SK-N-SH (cell line): Measurements from ENCODE around the gene PLCB1. TPM values are rescaled to one million over a fixed set of nuclear protein-coding genes. Genes with fewer than 3 reads are reported as not detected.

Experiments used
- CTCF ChIA-PET: fragments of 300-600, 350-600 bp; formaldehyde crosslinking; extraction: SDS; loops from one replicate; lab custom pipeline; 2021; lab: Yijun Ruan, JAX
- POLR2A ChIA-PET: fragments of 350-600 bp; sonication (Branson Sonifier 250); formaldehyde crosslinking; extraction: SDS; loops from one replicate; lab custom pipeline; 2020; ENCODE audit warnings: antibody characterized with exemption, inconsistent platforms; lab: Yijun Ruan, JAX
- DNase-seq: peaks from one replicate; pipeline ENCODE4 v3.0.0; 2012
- H2AFZ ChIP-seq: fragments of 200-600 bp; sonication (generic); 2 replicates; pipeline ENCODE4 v1.8.1; 2016; ENCODE audit warnings: antibody characterized with exemption, mild to moderate bottlenecking, low read depth
- H3F3A ChIP-seq: fragments of 200-600 bp; sonication (generic); replicated peaks from 2 replicates; pipeline ENCODE3; 2016; ENCODE audit warnings: antibody characterized with exemption, mild to moderate bottlenecking; ENCODE audit not compliant: insufficient read depth
- H3K27ac ChIP-seq, 2 experiments: fragments of 200-500 bp in 1 of 2; fragments of 200-600 bp in 1 of 2; sonication (Bioruptor generic) in 1 of 2; sonication (generic), shearing (Covaris generic) in 1 of 2; 2 replicates each; pipeline versions ENCODE4 v1.5.1 to v1.6.1; 2014 to 2016; ENCODE audit warnings: low read depth in 2 of 2, inconsistent platforms in 1 of 2, low read length in 1 of 2, mild to moderate bottlenecking in 1 of 2, mixed read lengths in 1 of 2
- H3K27me3 ChIP-seq: fragments of 200-600 bp; sonication (generic), shearing (Covaris generic); 2 replicates; pipeline ENCODE4 v1.6.1; 2016; ENCODE audit warnings: mixed run types; ENCODE audit not compliant: insufficient read depth
- H3K36me3 ChIP-seq, 2 experiments: fragments of 200-500 bp in 1 of 2; fragments of 200-600 bp in 1 of 2; sonication (Bioruptor generic) in 1 of 2; sonication (generic) in 1 of 2; replicated peaks in 1 of 2; 2 replicates each; pipeline versions ENCODE3 to v1.5.1; 2014 to 2016; ENCODE audit warnings: low read length in 1 of 2, mild to moderate bottlenecking in 1 of 2; ENCODE audit not compliant: insufficient read depth in 2 of 2, control insufficient read depth in 1 of 2
- H3K4me1 ChIP-seq, 2 experiments: fragments of 200-500 bp in 1 of 2; fragments of 200-600 bp in 1 of 2; sonication (Bioruptor generic) in 1 of 2; sonication (generic), shearing (Covaris generic) in 1 of 2; 2 replicates each; pipeline versions ENCODE4 v1.5.1 to v1.6.1; 2014 to 2016; ENCODE audit warnings: low read depth in 1 of 2, low read length in 1 of 2, mixed run types in 1 of 2; ENCODE audit not compliant: insufficient read depth in 2 of 2, control insufficient read depth in 1 of 2
- H3K4me2 ChIP-seq: fragments of 200-600 bp; sonication (generic), shearing (Covaris generic); 2 replicates; pipeline ENCODE4 v1.6.1; 2017; ENCODE audit warnings: mixed run types
- H3K4me3 ChIP-seq, 2 experiments: fragments of 200-500 bp in 1 of 2; fragments of 200-600 bp in 1 of 2; sonication (Bioruptor generic) in 1 of 2; sonication (generic), shearing (Covaris generic) in 1 of 2; 2 replicates each; pipeline versions ENCODE4 v1.5.1 to v1.8.1; 2014 to 2016; ENCODE audit warnings: low read depth in 2 of 2, inconsistent platforms in 1 of 2, low read length in 1 of 2, mild to moderate bottlenecking in 1 of 2, mixed read lengths in 1 of 2, moderate library complexity in 1 of 2
- H3K79me2 ChIP-seq: fragments of 200-600 bp; sonication (generic); 2 replicates; pipeline ENCODE4 v1.8.1; 2017; ENCODE audit warnings: mild to moderate bottlenecking; ENCODE audit not compliant: insufficient read depth
- H3K9ac ChIP-seq: fragments of 200-600 bp; sonication (generic); 2 replicates; pipeline ENCODE4 v1.6.1; 2017; ENCODE audit warnings: mixed run types
- H3K9me2 ChIP-seq: fragments of 200-600 bp; sonication (generic); 2 replicates; pipeline ENCODE4 v1.6.1; 2017; ENCODE audit warnings: mixed run types
- H3K9me3 ChIP-seq: fragments of 200-600 bp; sonication (generic); 2 replicates; pipeline ENCODE4 v1.6.1; 2017; ENCODE audit warnings: mixed run types, mild to moderate bottlenecking, moderate library complexity
- H4K20me1 ChIP-seq: fragments of 200-600 bp; sonication (generic); 2 replicates; pipeline ENCODE4 v1.6.1; 2017; ENCODE audit warnings: mild to moderate bottlenecking, mixed run types; ENCODE audit not compliant: insufficient read depth
- CHD2 ChIP-seq: fragments of 150-350 bp; IDR thresholded peaks from 2 replicates; pipeline ENCODE4 v1.6.1; 2018; ENCODE audit warnings: low read length; ENCODE audit not compliant: partially characterized antibody
- ELF1 ChIP-seq: IDR thresholded peaks from 2 replicates; pipeline ENCODE4 v1.4.0; 2012
- EP300 ChIP-seq, 2 experiments: IDR thresholded peaks; 2 replicates each; pipeline versions ENCODE4 v1.4.0 to v1.6.1; 2012; ENCODE audit warnings: borderline replicate concordance in 1 of 2, low read depth in 1 of 2, low read length in 1 of 2
- EZH2phosphoT487 ChIP-seq: fragments of 200-600 bp; sonication (generic); IDR thresholded peaks from 2 replicates; pipeline ENCODE4 v1.6.1; 2017; ENCODE audit warnings: low read depth, mixed run types, mild to moderate bottlenecking, antibody characterized with exemption, moderate library complexity, borderline replicate concordance
- FOSL2 ChIP-seq: IDR thresholded peaks from 2 replicates; pipeline ENCODE4 v1.4.0; 2012; ENCODE audit warnings: low read depth, mild to moderate bottlenecking, moderate library complexity, borderline replicate concordance
- FOXM1 ChIP-seq: IDR thresholded peaks from 2 replicates; pipeline ENCODE4 v1.4.0; 2012; ENCODE audit warnings: low read depth, mild to moderate bottlenecking
- GABPA ChIP-seq: IDR thresholded peaks from 2 replicates; pipeline ENCODE4 v1.4.0; 2012; ENCODE audit warnings: low read depth, mild to moderate bottlenecking
- JUND ChIP-seq: IDR thresholded peaks from 2 replicates; pipeline ENCODE4 v1.4.0; 2012
- MEF2A ChIP-seq: IDR thresholded peaks from 2 replicates; pipeline ENCODE4 v1.4.0; 2012; ENCODE audit warnings: low read depth, borderline replicate concordance
- NRF1 ChIP-seq: IDR thresholded peaks from 2 replicates; pipeline ENCODE4 v1.6.1; 2012; ENCODE audit warnings: low read depth, mild to moderate bottlenecking, low read length
- POLR2AphosphoS5 ChIP-seq: IDR thresholded peaks from 2 replicates; pipeline ENCODE4 v1.6.1; 2012; ENCODE audit warnings: low read depth, low read length
- RAD21 ChIP-seq: IDR thresholded peaks from 2 replicates; pipeline ENCODE4 v1.6.1; 2012; ENCODE audit warnings: mild to moderate bottlenecking, low read length
- RCOR1 ChIP-seq: fragments of 150-350 bp; IDR thresholded peaks from 2 replicates; pipeline ENCODE4 v1.6.1; 2017; ENCODE audit warnings: antibody characterized with exemption, low read length
- RFX5 ChIP-seq: IDR thresholded peaks from 2 replicates; pipeline ENCODE4 v1.6.1; 2012; ENCODE audit warnings: mild to moderate bottlenecking, improper control_type of control experiment, low read length
- RXRA ChIP-seq: IDR thresholded peaks from 2 replicates; pipeline ENCODE4 v1.4.0; 2012; ENCODE audit warnings: low read depth, mild to moderate bottlenecking, borderline replicate concordance
- SIN3A ChIP-seq: IDR thresholded peaks from 2 replicates; pipeline ENCODE4 v1.6.1; 2012; ENCODE audit warnings: low read depth, mild to moderate bottlenecking, low read length, moderate library complexity, borderline replicate concordance
- TAF1 ChIP-seq: IDR thresholded peaks from 2 replicates; pipeline ENCODE4 v1.6.1; 2012; ENCODE audit warnings: low read depth, mild to moderate bottlenecking, low read length, moderate library complexity, borderline replicate concordance
- polyA plus RNA-seq, 3 experiments: library from polyadenylated mRNA; depleted of rRNA; stranded (reverse); fragments of >200 nt; gene quantifications; 2 replicates each; pipeline ENCODE4 v1.2.3, GENCODE V29; 2012
- TF ChIP-seq, protein P1 (sequence below): fragments of 150-350 bp; IDR thresholded peaks from 2 replicates; pipeline ENCODE4 v1.6.1; 2016; ENCODE audit warnings: mild to moderate bottlenecking, low read depth, low read length
- TF ChIP-seq, protein P2 (sequence below): fragments of 200-600 bp; sonication (generic); IDR thresholded peaks from 2 replicates; pipeline ENCODE4 v1.6.1; 2017; ENCODE audit warnings: antibody characterized with exemption, mild to moderate bottlenecking, moderate library complexity
- TF ChIP-seq, protein P3 (sequence below): IDR thresholded peaks from 2 replicates; pipeline ENCODE4 v1.4.0; 2012; ENCODE audit warnings: low read depth
- TF ChIP-seq, protein P4 (sequence below): IDR thresholded peaks from 2 replicates; pipeline ENCODE4; 2012
- TF ChIP-seq, protein P5 (sequence below): IDR thresholded peaks from 2 replicates; pipeline ENCODE4 v1.4.0; 2012; ENCODE audit warnings: low read depth, borderline replicate concordance
- TF ChIP-seq, protein P6 (sequence below): fragments of 150-350 bp; IDR thresholded peaks from 2 replicates; pipeline ENCODE4 v1.6.1; 2017; ENCODE audit warnings: antibody characterized with exemption, low read length, low read depth, borderline replicate concordance

Gene PLCB1
- polyA plus RNA-seq, 1 of the 3 experiments (the other 2 are of a cell fraction) = 10.5 TPM

DNA sequence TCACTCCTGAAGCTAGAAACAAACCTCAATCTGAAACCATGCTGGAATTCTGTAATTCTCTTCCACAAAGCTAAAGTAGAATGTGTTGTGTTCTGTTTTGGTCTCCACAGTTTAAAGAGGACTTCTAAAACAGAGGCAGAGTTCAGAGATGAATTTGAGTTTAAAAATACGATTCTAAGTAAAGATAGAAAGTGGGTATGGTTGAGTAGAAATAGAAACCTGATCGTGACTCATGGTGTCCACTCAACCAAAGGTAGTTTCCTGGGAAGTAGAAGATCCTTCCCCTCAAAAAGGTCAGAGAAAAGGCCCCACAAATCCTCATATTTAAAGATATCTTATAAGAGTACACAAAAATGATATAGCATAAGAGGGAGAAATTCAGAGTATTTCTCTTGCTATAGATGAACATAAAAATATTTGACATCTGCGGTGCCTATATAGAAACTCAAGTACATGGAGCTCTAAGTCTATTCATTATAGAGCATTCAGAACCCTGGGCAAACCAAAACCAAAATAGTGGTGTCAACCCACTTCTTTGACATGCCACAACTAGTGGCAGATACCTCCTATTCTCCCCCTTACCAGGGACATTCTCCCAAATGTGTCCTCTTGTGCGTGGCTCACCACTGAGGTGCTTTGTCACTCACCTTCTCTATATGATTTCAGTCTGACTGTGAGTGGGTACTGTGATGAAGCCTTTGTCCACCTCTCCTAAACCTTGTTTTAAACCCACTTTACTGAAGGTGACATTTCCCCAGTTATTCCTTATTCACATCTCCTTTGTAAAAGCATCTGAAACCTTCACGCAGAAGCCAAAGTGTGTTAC is 84.5 kb downstream of the PLCB1 start (continued):
- TF ChIP-seq RFX5 (no peak), CHD2 (no peak), FOSL2 (no peak)

DNA sequence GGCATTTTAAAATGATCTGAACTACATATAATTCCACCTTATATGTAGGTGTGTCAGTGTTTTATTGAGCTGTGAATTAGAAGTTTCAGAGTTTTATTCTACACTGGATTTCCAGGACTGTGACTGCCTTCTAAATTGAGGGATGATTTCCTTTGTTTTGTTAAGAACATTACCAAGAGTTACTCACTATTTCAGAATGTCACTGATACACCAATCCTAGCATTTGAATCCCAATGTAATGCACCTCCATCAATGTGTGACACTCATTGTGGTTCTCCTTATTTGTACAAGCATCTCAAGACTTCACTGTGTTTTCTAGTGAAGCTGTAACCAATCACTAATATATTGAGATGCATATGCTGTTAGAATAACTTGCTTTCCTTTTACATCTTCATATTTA is 86.8 kb downstream of the PLCB1 start:
- H3K9me3 ChIP-seq = no peaks in the 10 kb centered on the region
- H3K27ac ChIP-seq = peak overlapping the region in 1 of 2 experiments; percentile 73; a peak in 2 of 4 replicates
- peaks cover 37% of the 10 kb centered on the region for H3F3A ChIP-seq
- H3K4me2 ChIP-seq = peak overlapping the region; percentile 38; the same call in 1 of the 2 replicates
- H3K27me3 ChIP-seq = no peaks in the 10 kb centered on the region
- no peak overlapping the region for H2AFZ ChIP-seq
- peak overlapping the region; percentile 4; the same call in 1 of the 2 replicates for H3K9ac ChIP-seq
- ChIA-PET POLR2A (no interaction called here), CTCF (interaction anchor here (1.3 kb wide), 1 partner anchor 11 kb away, joined by 4 read pairs; no protein-coding TSS in a partner anchor)
- H3K4me3 ChIP-seq = no peak overlapping the region
- no peak for DNase-seq
- H3K79me2 ChIP-seq = peaks cover 38% of the 10 kb centered on the region
- peaks cover 5 to 17% of the 10 kb centered on the region in 2 experiments for H3K4me1 ChIP-seq
- H3K9me2 ChIP-seq = no peaks in the 10 kb centered on the region
- H4K20me1 ChIP-seq = no peaks in the 10 kb centered on the region
- peaks cover 0 to 7% of the 10 kb centered on the region in 2 experiments for H3K36me3 ChIP-seq
- TF ChIP-seq CHD2 = no peak
- no peak for TF ChIP-seq GABPA
- peak; percentile 36; the same call in 1 of the 2 replicates for TF ChIP-seq FOSL2
- TF ChIP-seq JUND = 0 out of 2 replicates have a peak, but pooled peaks have one; percentile 21
- no peak for TF ChIP-seq POLR2AphosphoS5
- no peak for TF ChIP-seq RXRA
- no peak for TF ChIP-seq FOXM1
- 0 out of 4 replicates have a peak, but pooled peaks of 1 of the 2 experiments have one; percentile 7 for TF ChIP-seq EP300 (IDR thresholded peaks at IDR 0.05; ENCODE audit: borderline replicate concordance in 1 of 2, low read depth in 1 of 2, low read length in 1 of 2)
- no peak for TF ChIP-seq NRF1
- TF ChIP-seq RFX5 = no peak
- TF ChIP-seq MEF2A = no peak
- no peak for TF ChIP-seq ELF1
- TF ChIP-seq, protein P1, sequence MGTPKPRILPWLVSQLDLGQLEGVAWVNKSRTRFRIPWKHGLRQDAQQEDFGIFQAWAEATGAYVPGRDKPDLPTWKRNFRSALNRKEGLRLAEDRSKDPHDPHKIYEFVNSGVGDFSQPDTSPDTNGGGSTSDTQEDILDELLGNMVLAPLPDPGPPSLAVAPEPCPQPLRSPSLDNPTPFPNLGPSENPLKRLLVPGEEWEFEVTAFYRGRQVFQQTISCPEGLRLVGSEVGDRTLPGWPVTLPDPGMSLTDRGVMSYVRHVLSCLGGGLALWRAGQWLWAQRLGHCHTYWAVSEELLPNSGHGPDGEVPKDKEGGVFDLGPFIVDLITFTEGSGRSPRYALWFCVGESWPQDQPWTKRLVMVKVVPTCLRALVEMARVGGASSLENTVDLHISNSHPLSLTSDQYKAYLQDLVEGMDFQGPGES = no peak
- TF ChIP-seq, protein P2, sequence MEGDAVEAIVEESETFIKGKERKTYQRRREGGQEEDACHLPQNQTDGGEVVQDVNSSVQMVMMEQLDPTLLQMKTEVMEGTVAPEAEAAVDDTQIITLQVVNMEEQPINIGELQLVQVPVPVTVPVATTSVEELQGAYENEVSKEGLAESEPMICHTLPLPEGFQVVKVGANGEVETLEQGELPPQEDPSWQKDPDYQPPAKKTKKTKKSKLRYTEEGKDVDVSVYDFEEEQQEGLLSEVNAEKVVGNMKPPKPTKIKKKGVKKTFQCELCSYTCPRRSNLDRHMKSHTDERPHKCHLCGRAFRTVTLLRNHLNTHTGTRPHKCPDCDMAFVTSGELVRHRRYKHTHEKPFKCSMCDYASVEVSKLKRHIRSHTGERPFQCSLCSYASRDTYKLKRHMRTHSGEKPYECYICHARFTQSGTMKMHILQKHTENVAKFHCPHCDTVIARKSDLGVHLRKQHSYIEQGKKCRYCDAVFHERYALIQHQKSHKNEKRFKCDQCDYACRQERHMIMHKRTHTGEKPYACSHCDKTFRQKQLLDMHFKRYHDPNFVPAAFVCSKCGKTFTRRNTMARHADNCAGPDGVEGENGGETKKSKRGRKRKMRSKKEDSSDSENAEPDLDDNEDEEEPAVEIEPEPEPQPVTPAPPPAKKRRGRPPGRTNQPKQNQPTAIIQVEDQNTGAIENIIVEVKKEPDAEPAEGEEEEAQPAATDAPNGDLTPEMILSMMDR = no peak
- TF ChIP-seq, protein P3, sequence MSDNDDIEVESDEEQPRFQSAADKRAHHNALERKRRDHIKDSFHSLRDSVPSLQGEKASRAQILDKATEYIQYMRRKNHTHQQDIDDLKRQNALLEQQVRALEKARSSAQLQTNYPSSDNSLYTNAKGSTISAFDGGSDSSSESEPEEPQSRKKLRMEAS = no peak
- TF ChIP-seq, protein P4, sequence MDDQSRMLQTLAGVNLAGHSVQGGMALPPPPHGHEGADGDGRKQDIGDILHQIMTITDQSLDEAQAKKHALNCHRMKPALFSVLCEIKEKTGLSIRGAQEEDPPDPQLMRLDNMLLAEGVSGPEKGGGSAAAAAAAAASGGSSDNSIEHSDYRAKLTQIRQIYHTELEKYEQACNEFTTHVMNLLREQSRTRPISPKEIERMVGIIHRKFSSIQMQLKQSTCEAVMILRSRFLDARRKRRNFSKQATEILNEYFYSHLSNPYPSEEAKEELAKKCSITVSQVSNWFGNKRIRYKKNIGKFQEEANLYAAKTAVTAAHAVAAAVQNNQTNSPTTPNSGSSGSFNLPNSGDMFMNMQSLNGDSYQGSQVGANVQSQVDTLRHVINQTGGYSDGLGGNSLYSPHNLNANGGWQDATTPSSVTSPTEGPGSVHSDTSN = peak; percentile 35; the same call in 1 of the 2 replicates
- TF ChIP-seq, protein P5, sequence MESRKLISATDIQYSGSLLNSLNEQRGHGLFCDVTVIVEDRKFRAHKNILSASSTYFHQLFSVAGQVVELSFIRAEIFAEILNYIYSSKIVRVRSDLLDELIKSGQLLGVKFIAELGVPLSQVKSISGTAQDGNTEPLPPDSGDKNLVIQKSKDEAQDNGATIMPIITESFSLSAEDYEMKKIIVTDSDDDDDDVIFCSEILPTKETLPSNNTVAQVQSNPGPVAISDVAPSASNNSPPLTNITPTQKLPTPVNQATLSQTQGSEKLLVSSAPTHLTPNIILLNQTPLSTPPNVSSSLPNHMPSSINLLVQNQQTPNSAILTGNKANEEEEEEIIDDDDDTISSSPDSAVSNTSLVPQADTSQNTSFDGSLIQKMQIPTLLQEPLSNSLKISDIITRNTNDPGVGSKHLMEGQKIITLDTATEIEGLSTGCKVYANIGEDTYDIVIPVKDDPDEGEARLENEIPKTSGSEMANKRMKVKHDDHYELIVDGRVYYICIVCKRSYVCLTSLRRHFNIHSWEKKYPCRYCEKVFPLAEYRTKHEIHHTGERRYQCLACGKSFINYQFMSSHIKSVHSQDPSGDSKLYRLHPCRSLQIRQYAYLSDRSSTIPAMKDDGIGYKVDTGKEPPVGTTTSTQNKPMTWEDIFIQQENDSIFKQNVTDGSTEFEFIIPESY = no peak
- TF ChIP-seq RAD21 = no peak
- no peak for TF ChIP-seq SIN3A
- TF ChIP-seq, protein P6, sequence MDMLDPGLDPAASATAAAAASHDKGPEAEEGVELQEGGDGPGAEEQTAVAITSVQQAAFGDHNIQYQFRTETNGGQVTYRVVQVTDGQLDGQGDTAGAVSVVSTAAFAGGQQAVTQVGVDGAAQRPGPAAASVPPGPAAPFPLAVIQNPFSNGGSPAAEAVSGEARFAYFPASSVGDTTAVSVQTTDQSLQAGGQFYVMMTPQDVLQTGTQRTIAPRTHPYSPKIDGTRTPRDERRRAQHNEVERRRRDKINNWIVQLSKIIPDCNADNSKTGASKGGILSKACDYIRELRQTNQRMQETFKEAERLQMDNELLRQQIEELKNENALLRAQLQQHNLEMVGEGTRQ = no peak
- no peak for TF ChIP-seq TAF1
- TF ChIP-seq RCOR1 = no peak
- TF ChIP-seq EZH2phosphoT487 = no peak
